Neural crest cell (in vitro differentiated cells): ENCODE measurements around the gene TOMM40L. TPM values are rescaled to one million over a fixed set of nuclear protein-coding genes. Genes with fewer than 3 reads are reported as not detected.

Source experiments
- DNase-seq: peaks from one replicate; pipeline ENCODE4 v3.0.0; 2021; ENCODE audit warnings: low read depth, mixed read lengths, low spot score
- H3K27ac Mint-ChIP-seq: one replicate; pipeline ENCODE4 v1.8.0; 2021; ENCODE audit warnings: mild to moderate bottlenecking, mixed read lengths; ENCODE audit not compliant: unreplicated experiment
- H3K27me3 Mint-ChIP-seq: 2 replicates; pipeline ENCODE4 v1.8.0; 2021; ENCODE audit warnings: low read depth, mild to moderate bottlenecking, mixed read lengths
- H3K36me3 Mint-ChIP-seq: 2 replicates; pipeline ENCODE4 v1.8.0; 2021; ENCODE audit warnings: low read depth, mild to moderate bottlenecking, mixed read lengths
- H3K4me1 Mint-ChIP-seq: 2 replicates; pipeline ENCODE4 v1.8.0; 2021; ENCODE audit warnings: mixed read lengths
- H3K4me3 Mint-ChIP-seq: one replicate; pipeline ENCODE4 v1.8.0; 2021; ENCODE audit warnings: mild to moderate bottlenecking, mixed read lengths
- H3K9me3 Mint-ChIP-seq: 2 replicates; pipeline ENCODE4 v1.8.0; 2021; ENCODE audit warnings: mixed read lengths
- CTCF ChIP-seq: fragments of 200-600 bp; sonication (generic); conservative IDR thresholded peaks from 2 replicates; pipeline ENCODE4 v1.5.0; 2021; ENCODE audit warnings: antibody characterized with exemption, mild to moderate bottlenecking
- total RNA-seq: library from RNA; stranded (reverse); gene quantifications from 2 replicates; pipeline ENCODE4 v1.2.1, GENCODE V29; 2021

The TOMM40L gene
- total RNA-seq, 1 donor from 2014 or later, result 17.2 TPM

- Mint-ChIP-seq H3K36me3 (no peaks in the 10 kb centered on the region), H3K4me1 (peaks cover 23% of the 10 kb centered on the region), H3K4me3 (no peak overlapping the region), H3K27ac (peak overlapping the region; percentile 76), H3K27me3 (no peaks in the 10 kb centered on the region), H3K9me3 (no peaks in the 10 kb centered on the region)
- no peak for DNase-seq
- TF ChIP-seq CTCF, result no peak
Observed at GRCh38 chr1:161230762-161231161, 4.9 kb downstream of the TOMM40L start.

GRCh38 chr1:161233102-161233501 lies 7.2 kb downstream of the TOMM40L start:
- Mint-ChIP-seq H3K36me3 (no peaks in the 10 kb centered on the region), H3K27me3 (no peaks in the 10 kb centered on the region), H3K4me1 (peaks cover 5% of the 10 kb centered on the region), H3K27ac (no peak overlapping the region), H3K4me3 (no peak overlapping the region), H3K9me3 (no peaks in the 10 kb centered on the region)
- TF ChIP-seq CTCF, result no peak
- no peak for DNase-seq

GRCh38 chr1:161235957-161236775 lies 10.3 kb downstream of the TOMM40L start:
- H3K9me3 Mint-ChIP-seq, result no peaks in the 10 kb centered on the region
- no peak overlapping the region for H3K27ac Mint-ChIP-seq
- no peak for TF ChIP-seq CTCF
- no peaks in the 10 kb centered on the region for H3K36me3 Mint-ChIP-seq
- H3K4me1 Mint-ChIP-seq, result peaks cover 9% of the 10 kb centered on the region
- H3K27me3 Mint-ChIP-seq, result no peaks in the 10 kb centered on the region
- DNase-seq, result no peak
- no peak overlapping the region for H3K4me3 Mint-ChIP-seq

- H3K27ac Mint-ChIP-seq, result no peak within 1 kb of the TSS
- DNase-seq, result no peak
- no peaks in the 10 kb centered on the region for H3K27me3 Mint-ChIP-seq
- peaks cover 9% of the 10 kb centered on the region for H3K4me1 Mint-ChIP-seq
- no peak for TF ChIP-seq CTCF
- no peak within 1 kb of the TSS for H3K4me3 Mint-ChIP-seq
- H3K36me3 Mint-ChIP-seq, result no peaks in the 10 kb centered on the region
- H3K9me3 Mint-ChIP-seq, result no peaks in the 10 kb centered on the region
Observed at GRCh38 chr1:161238039-161238473, 12.2 kb downstream of the TOMM40L start, which contains the start of gene NR1I3. Gene NR1I3 (minus strand): TSS chr1:161238203. CDS start chr1:161236565, 1,638 bp downstream.

GRCh38 chr1:161241682-161242081 lies 15.8 kb downstream of the TOMM40L start:
- Mint-ChIP-seq H3K27ac (no peak overlapping the region), H3K27me3 (no peaks in the 10 kb centered on the region), H3K4me1 (peaks cover 9% of the 10 kb centered on the region), H3K4me3 (no peak overlapping the region), H3K9me3 (no peaks in the 10 kb centered on the region), H3K36me3 (no peaks in the 10 kb centered on the region)
- no peak for TF ChIP-seq CTCF
- no peak for DNase-seq
